ENCODE results near the gene CDHR2. TPM values are rescaled to one million over a fixed set of nuclear protein-coding genes. Genes with fewer than 3 reads are reported as not detected.

The CDHR2 gene
- total RNA-seq, 1 donor from 2014 or later = 0.40 TPM

DNA sequence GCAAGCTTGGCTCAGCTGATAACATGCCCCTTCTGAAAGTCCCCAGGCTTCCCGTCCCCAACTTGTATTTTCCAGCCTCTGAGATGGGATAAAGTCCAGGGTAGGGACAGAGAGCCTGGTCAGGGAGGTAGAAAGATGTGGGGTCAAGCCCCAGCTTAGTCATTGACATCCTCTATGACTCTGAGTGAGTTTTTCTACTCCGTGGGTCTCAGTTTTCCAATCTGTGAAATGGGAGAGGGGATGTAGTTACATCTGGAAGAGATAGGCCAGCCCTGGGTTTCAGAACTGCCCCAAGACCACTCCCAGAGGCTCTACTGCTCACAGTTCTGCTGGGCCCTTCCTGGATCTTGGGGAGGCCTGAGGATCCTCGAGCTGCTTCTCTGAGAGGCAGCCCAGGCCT lies 57.7 kb downstream of the CDHR2 start:
- Mint-ChIP-seq H3K9me3 (ENCODE audit: low read depth) (no peaks in the 10 kb centered on the region), H3K27ac (ENCODE audit: unreplicated experiment) (no peak overlapping the region), H3K4me3 (ENCODE audit: unreplicated experiment) (no peak overlapping the region), H3K27me3 (ENCODE audit: low read depth) (peaks cover 1% of the 10 kb centered on the region), H3K36me3 (ENCODE audit: low read depth) (no peaks in the 10 kb centered on the region), H3K4me1 (ENCODE audit: low read depth) (peaks cover 9% of the 10 kb centered on the region)
- TF ChIP-seq, protein P1, sequence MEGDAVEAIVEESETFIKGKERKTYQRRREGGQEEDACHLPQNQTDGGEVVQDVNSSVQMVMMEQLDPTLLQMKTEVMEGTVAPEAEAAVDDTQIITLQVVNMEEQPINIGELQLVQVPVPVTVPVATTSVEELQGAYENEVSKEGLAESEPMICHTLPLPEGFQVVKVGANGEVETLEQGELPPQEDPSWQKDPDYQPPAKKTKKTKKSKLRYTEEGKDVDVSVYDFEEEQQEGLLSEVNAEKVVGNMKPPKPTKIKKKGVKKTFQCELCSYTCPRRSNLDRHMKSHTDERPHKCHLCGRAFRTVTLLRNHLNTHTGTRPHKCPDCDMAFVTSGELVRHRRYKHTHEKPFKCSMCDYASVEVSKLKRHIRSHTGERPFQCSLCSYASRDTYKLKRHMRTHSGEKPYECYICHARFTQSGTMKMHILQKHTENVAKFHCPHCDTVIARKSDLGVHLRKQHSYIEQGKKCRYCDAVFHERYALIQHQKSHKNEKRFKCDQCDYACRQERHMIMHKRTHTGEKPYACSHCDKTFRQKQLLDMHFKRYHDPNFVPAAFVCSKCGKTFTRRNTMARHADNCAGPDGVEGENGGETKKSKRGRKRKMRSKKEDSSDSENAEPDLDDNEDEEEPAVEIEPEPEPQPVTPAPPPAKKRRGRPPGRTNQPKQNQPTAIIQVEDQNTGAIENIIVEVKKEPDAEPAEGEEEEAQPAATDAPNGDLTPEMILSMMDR (IDR thresholded peaks at IDR 0.05) = no peak
- no peak for DNase-seq (ENCODE audit: low spot score)

- no peaks in the 10 kb centered on the region for H3K36me3 Mint-ChIP-seq (ENCODE audit: low read depth)
- peaks cover 3% of the 10 kb centered on the region for H3K27me3 Mint-ChIP-seq (ENCODE audit: low read depth)
- H3K4me1 Mint-ChIP-seq (ENCODE audit: low read depth) = peaks cover 9% of the 10 kb centered on the region
- no peak for DNase-seq (ENCODE audit: low spot score)
- H3K27ac Mint-ChIP-seq (ENCODE audit: unreplicated experiment) = no peak overlapping the region
- peak overlapping the region; percentile 86 for H3K4me3 Mint-ChIP-seq (ENCODE audit: unreplicated experiment)
- TF ChIP-seq, protein P1 (IDR thresholded peaks at IDR 0.05) = no peak
- H3K9me3 Mint-ChIP-seq (ENCODE audit: low read depth) = no peaks in the 10 kb centered on the region
These were observed 59.1 kb downstream of the CDHR2 start for GRCh38 chr5:176608142-176608705.

GRCh38 chr5:176608937-176609723 lies 60.0 kb downstream of the CDHR2 start:
- H3K9me3 Mint-ChIP-seq (ENCODE audit: low read depth) = no peaks in the 10 kb centered on the region
- TF ChIP-seq, protein P1 (IDR thresholded peaks at IDR 0.05) = no peak
- H3K4me3 Mint-ChIP-seq (ENCODE audit: unreplicated experiment) = peak overlapping the region; percentile 86
- DNase-seq (ENCODE audit: low spot score) = no peak
- H3K27me3 Mint-ChIP-seq (ENCODE audit: low read depth) = peaks cover 3% of the 10 kb centered on the region
- H3K36me3 Mint-ChIP-seq (ENCODE audit: low read depth) = no peaks in the 10 kb centered on the region
- H3K4me1 Mint-ChIP-seq (ENCODE audit: low read depth) = peaks cover 14% of the 10 kb centered on the region
- H3K27ac Mint-ChIP-seq (ENCODE audit: unreplicated experiment) = peak overlapping the region; percentile 9

DNA sequence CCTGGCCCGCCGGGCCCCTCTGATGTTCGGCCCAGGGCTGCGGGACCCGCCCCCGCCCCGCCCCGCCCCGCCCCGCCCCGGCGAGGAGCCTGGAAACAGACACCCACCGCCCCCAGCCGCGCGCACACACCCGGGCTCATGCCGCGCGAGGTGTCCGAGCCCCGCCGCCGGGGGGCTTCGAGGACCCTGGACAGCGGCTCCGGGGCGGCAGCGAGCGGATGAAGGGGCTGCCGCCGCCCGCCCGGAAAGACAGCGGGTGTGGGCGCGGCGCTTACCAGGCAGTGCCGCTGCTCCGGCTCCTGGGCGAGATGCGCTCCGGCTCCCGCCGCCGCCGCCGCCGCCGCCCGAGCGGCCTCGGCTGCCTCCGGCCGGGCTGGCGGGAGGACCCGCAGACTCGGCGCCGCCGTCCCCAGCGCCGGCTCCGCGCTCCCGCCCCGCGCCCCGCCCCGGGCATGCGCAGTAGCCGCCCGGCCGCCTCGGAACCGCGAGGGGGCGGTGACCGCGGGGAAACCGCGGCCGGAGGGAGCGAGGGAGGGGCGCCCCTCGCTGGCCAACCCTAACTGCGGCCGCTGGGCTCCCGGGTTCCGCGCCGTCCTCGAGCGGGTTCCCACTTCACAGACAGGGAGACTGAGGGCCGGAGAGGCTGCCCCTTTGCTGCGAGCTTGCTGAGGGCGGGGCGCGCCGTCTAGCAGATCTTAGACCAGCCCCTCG lies 60.7 kb downstream of the CDHR2 start, which contains the start of gene GPRIN1:
Gene GPRIN1, minus strand, starts transcription at position 433 of the 711 bp plus-strand sequence. CDS start 10,322 bp downstream, outside the sequence.
- H3K4me1 Mint-ChIP-seq (ENCODE audit: low read depth) = peaks cover 17% of the 10 kb centered on the region
- no peak for DNase-seq (ENCODE audit: low spot score)
- H3K36me3 Mint-ChIP-seq (ENCODE audit: low read depth) = no peaks in the 10 kb centered on the region
- peak within 1 kb of the TSS; percentile 9 for H3K27ac Mint-ChIP-seq (ENCODE audit: unreplicated experiment)
- H3K27me3 Mint-ChIP-seq (ENCODE audit: low read depth) = peaks cover 3% of the 10 kb centered on the region
- no peaks in the 10 kb centered on the region for H3K9me3 Mint-ChIP-seq (ENCODE audit: low read depth)
- H3K4me3 Mint-ChIP-seq (ENCODE audit: unreplicated experiment) = peak within 1 kb of the TSS; percentile 86
- TF ChIP-seq, protein P1 (IDR thresholded peaks at IDR 0.05) = peak; percentile 68

DNA sequence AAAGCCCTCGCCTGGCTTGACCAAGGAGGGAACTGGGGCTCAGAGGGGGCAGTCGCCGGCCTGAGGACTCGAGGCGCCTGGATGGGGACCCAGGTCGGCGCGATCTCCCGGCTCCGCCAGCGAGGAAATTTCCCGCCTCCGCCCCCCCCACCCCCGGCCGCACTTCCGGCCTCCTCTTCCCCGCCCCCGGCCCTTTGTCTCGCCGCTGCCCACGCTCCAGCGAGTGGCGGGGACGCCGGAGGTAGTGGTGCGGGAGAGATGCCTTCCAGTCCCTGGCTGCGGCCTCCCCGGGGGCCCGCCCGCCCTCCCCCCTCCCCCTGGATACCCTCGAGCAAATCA lies 61.3 kb downstream of the CDHR2 start:
- H3K4me1 Mint-ChIP-seq (ENCODE audit: low read depth) = peaks cover 20% of the 10 kb centered on the region

More for the DNA sequence above, 61.3 kb downstream of the CDHR2 start:
- TF ChIP-seq, protein P1 (IDR thresholded peaks at IDR 0.05) = no peak
- no peaks in the 10 kb centered on the region for H3K9me3 Mint-ChIP-seq (ENCODE audit: low read depth)
- H3K4me3 Mint-ChIP-seq (ENCODE audit: unreplicated experiment) = peak overlapping the region; percentile 54
- no peak for DNase-seq (ENCODE audit: low spot score)
- no peak overlapping the region for H3K27ac Mint-ChIP-seq (ENCODE audit: unreplicated experiment)
- H3K27me3 Mint-ChIP-seq (ENCODE audit: low read depth) = peaks cover 3% of the 10 kb centered on the region
- H3K36me3 Mint-ChIP-seq (ENCODE audit: low read depth) = no peaks in the 10 kb centered on the region

Data from chondrocyte (in vitro differentiated cells).